ENCODE results near the gene ITPKA.
A peak's percentile ranks its signal among the peaks of the same experiment; 100 is the strongest.

Gene ITPKA

DNA sequence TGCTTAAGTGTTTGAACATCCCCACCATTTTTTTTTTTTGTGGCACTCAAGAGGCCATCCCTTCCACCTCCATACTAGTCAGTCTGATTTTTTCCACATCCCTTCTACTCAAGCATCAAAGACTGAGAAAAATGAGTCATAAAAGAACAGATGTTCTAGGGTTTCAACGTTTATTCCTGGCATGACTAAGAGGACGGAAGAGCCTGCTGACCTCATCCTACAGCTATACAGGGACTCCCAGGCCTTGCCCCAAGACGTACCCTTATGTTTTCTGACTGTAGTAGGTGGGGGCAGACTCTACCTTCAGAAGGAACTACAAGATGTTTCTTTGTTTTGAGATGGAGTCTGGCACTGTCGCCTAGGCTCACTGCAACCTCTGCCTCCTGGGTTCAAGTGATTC lies 3.3 kb upstream of the ITPKA start:
- Histone ChIP-seq H3K36me3 (ENCODE audit: insufficient read depth, low read length) (no peaks in the 10 kb centered on the region), H3K4me1 (ENCODE audit: control insufficient read depth, insufficient read depth, low read length, unreplicated experiment) (peaks cover 15% of the 10 kb centered on the region), H3K4me3 (ENCODE audit: low read depth, low read length) (no peak overlapping the region), H2AFZ (ENCODE audit: low read length, unreplicated experiment) (no peak overlapping the region), H3K27ac (ENCODE audit: low read depth, low read length) (peak overlapping the region; percentile 22; the same call in 1 of the 2 replicates), H3K79me2 (ENCODE audit: control insufficient read depth, insufficient read depth, low read length, unreplicated experiment) (no peaks in the 10 kb centered on the region), H3K27me3 (ENCODE audit: insufficient read depth, low read length) (peaks cover 15% of the 10 kb centered on the region)

DNA sequence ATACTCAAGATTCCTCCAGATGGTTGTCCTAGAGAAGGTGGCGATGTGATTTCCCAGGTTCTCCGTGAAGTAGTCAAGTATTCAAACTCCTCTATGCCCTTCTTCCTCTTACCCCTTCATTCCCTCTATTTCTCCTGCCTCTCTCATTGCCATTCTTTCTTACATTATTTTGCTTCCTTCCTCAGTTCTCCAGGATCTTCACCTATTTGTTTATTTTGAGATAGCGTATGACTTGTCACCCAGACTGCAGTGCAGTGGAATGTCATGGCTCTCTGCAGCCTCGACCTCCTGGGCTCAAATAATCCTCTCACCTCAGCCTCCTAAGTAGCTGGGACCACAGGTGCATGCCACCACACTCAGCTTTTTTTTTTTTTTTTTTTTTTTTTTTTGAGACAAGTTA lies 1.8 kb upstream of the ITPKA start:
- H2AFZ ChIP-seq (ENCODE audit: low read length, unreplicated experiment): no peak overlapping the region
- H3K79me2 ChIP-seq (ENCODE audit: control insufficient read depth, insufficient read depth, low read length, unreplicated experiment): no peaks in the 10 kb centered on the region
- peaks cover 16% of the 10 kb centered on the region for H3K27me3 ChIP-seq (ENCODE audit: insufficient read depth, low read length)
- H3K4me3 ChIP-seq (ENCODE audit: low read depth, low read length): no peak overlapping the region
- no peaks in the 10 kb centered on the region for H3K36me3 ChIP-seq (ENCODE audit: insufficient read depth, low read length)
- peaks cover 15% of the 10 kb centered on the region for H3K4me1 ChIP-seq (ENCODE audit: control insufficient read depth, insufficient read depth, low read length, unreplicated experiment)
- no peak overlapping the region for H3K27ac ChIP-seq (ENCODE audit: low read depth, low read length)

DNA sequence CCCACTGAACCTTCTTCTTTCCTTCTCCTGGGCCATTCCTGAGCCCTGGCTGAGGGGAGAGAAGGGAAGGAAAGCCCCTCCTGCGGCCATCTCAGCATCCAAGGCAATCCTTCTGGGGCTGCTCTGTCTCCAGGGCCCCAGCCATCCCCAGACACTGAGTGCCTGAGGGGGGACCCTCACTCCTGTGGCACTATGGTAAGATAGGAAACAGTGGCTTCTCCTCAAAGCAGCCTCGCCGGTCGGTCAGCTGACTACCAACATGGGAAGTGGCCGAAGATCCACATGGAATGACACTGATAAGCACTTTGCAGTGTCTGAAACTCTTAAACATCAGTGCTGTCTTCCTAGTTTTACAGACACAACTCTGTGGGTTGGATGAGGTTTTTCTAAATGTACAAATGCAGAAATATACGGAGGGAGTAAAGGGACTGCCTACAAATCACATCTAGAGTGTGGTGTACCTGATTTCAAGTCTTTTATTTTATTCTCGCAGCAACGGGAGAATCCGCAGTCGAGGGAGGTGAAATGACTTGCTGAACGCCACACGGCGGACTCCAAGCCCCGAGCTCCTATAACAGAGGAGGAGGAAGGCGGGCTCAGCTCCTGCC lies 973 bp upstream of the ITPKA start:
- Histone ChIP-seq H3K4me3 (ENCODE audit: low read depth, low read length) (peak overlapping the region; percentile 82), H3K79me2 (ENCODE audit: control insufficient read depth, insufficient read depth, low read length, unreplicated experiment) (no peaks in the 10 kb centered on the region), H2AFZ (ENCODE audit: low read length, unreplicated experiment) (peak overlapping the region; percentile 70), H3K27me3 (ENCODE audit: insufficient read depth, low read length) (peaks cover 16% of the 10 kb centered on the region), H3K4me1 (ENCODE audit: control insufficient read depth, insufficient read depth, low read length, unreplicated experiment) (peaks cover 15% of the 10 kb centered on the region), H3K36me3 (ENCODE audit: insufficient read depth, low read length) (no peaks in the 10 kb centered on the region), H3K27ac (ENCODE audit: low read depth, low read length) (peak overlapping the region; percentile 63)

DNA sequence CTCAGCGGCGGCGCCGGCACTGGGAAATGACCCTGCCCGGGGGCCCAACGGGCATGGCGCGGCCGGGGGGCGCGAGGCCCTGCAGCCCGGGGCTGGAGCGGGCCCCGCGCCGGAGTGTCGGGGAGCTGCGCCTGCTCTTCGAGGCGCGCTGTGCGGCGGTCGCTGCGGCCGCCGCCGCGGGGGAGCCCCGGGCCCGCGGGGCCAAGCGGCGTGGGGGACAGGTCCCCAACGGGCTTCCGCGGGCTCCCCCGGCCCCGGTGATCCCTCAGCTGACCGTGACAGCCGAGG lies 172 bp downstream of the ITPKA start:
- H3K27me3 ChIP-seq (ENCODE audit: insufficient read depth, low read length): peaks cover 16% of the 10 kb centered on the region
- H3K4me1 ChIP-seq (ENCODE audit: control insufficient read depth, insufficient read depth, low read length, unreplicated experiment): peaks cover 15% of the 10 kb centered on the region
- no peak overlapping the region for H3K27ac ChIP-seq (ENCODE audit: low read depth, low read length)
- no peak overlapping the region for H2AFZ ChIP-seq (ENCODE audit: low read length, unreplicated experiment)
- no peaks in the 10 kb centered on the region for H3K79me2 ChIP-seq (ENCODE audit: control insufficient read depth, insufficient read depth, low read length, unreplicated experiment)
- H3K4me3 ChIP-seq (ENCODE audit: low read depth, low read length): peak overlapping the region; percentile 82
- H3K36me3 ChIP-seq (ENCODE audit: insufficient read depth, low read length): no peaks in the 10 kb centered on the region

DNA sequence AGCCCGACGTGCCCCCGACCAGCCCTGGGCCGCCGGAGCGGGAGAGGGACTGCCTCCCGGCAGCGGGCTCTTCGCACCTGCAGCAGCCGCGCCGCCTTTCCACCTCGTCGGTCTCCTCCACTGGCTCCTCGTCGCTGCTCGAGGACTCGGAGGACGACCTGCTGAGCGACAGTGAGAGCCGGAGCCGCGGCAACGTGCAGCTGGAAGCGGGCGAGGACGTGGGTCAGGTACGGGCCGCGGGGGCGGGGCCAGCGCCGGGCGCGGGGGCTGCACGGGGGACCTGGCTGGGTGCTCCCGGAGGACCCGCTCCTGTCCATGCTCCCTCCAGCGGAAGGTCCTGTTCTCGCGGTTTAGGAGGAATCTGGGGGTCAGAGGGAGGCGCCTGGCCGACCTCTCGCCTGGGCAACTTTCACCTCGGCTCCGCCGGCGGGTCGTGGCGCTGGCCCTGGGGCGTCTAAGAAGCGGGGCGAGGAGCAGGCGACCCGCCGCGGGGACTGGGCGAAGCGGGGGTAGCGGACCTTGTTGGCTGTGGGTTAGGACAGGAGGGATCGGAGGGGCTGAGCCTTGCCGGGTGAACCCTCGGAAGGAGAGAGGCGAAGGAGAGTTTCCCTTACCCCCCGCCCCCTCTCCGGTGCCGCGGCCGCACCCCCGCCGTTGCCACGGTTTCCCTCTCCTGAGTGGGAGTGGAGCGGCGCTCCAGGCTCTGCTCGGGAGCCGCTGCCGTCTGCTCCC lies 682 bp downstream of the ITPKA start:
- H3K4me3 ChIP-seq (ENCODE audit: low read depth, low read length): peak overlapping the region; percentile 82
- no peaks in the 10 kb centered on the region for H3K36me3 ChIP-seq (ENCODE audit: insufficient read depth, low read length)
- no peak overlapping the region for H3K27ac ChIP-seq (ENCODE audit: low read depth, low read length)
- H3K4me1 ChIP-seq (ENCODE audit: control insufficient read depth, insufficient read depth, low read length, unreplicated experiment): peaks cover 15% of the 10 kb centered on the region
- H2AFZ ChIP-seq (ENCODE audit: low read length, unreplicated experiment): no peak overlapping the region
- peaks cover 16% of the 10 kb centered on the region for H3K27me3 ChIP-seq (ENCODE audit: insufficient read depth, low read length)
- no peaks in the 10 kb centered on the region for H3K79me2 ChIP-seq (ENCODE audit: control insufficient read depth, insufficient read depth, low read length, unreplicated experiment)

DNA sequence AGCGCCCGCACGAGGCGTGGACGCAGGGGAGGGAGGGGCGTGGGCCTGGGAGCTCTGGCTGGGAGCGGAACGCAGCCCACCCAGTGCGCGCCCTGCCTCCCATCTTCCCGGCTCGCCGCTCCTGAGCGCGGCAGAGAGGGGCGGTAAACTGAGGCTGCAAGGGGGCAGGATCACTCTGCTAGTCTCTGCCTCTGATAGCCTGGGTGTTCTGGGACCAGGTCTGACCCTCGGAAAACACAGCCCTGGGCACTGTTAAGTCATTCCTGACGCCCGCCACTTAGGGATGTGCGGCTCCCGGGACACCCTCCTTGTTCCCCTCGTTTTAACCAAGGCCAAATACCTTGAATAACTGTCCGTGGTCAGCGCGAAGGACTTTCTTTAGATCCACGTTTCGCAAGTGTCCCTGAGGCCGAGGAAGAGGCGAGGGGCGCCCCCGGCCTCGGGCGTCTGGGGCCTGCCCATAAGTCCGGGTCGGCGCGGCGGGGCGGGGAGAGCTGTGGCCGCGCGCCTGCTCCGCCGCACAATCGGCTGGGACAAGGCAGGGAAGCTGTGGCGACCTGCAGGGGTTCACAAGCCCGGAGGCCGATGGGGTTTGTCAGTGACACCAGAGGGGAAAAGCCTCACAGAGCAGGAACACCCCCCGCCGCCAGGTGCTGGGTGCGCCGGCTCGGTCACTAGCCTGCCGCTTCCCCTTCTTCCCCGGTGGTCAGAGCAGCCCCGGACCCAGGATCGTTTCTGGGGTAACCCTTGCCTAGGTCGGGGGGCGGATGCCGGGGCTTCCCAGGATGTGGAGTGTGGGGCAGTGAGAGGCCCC lies 1.5 kb downstream of the ITPKA start:
- Histone ChIP-seq H2AFZ (ENCODE audit: low read length, unreplicated experiment) (no peak overlapping the region), H3K4me3 (ENCODE audit: low read depth, low read length) (peak overlapping the region; percentile 82), H3K4me1 (ENCODE audit: control insufficient read depth, insufficient read depth, low read length, unreplicated experiment) (peaks cover 15% of the 10 kb centered on the region), H3K27ac (ENCODE audit: low read depth, low read length) (no peak overlapping the region), H3K79me2 (ENCODE audit: control insufficient read depth, insufficient read depth, low read length, unreplicated experiment) (no peaks in the 10 kb centered on the region), H3K36me3 (ENCODE audit: insufficient read depth, low read length) (no peaks in the 10 kb centered on the region), H3K27me3 (ENCODE audit: insufficient read depth, low read length) (peaks cover 16% of the 10 kb centered on the region)

DNA sequence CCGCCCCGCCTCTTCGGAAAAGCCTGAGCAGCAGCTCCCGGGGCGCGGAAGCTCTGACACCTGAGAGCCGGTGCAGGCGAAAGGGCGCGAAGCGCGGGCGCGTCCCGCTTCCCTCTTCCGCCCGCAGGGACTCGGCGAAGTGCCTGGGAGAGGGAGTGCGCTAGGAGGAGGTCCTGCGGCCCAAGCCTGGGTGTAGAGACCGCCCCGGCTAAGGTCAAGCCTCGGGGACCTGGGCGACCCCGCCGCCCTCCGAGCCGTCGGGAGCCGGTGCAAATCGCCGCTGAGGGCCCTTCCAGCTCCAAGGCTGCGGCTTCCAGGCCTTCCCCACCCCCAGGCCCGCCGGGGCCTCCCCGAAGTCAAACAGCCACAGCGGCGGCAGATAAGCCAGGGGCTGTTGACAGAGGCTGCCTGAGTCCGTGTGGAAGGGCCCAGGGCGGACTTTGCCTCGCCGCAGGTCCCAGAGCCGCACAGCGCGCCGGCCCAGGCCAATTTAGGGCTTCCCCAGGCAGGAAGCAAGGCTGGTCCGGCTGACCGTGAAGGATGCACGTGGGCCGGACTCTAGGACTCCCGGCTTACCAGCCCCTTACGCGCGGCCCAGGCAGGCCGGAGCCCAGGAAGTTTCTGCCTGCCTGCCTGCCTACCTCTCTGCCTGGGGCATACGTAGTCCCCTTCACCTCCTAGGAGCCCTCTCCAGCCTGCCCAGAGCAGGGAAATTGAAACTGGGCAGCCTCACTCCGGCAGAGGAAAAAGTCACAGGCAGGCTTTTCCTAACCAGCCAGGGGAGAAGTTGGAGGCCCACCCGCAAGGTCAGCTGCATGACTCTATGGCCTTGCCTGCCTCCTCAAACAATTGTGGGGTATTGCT lies 2.3 kb downstream of the ITPKA start:
- Histone ChIP-seq H3K4me3 (ENCODE audit: low read depth, low read length) (no peak overlapping the region), H3K79me2 (ENCODE audit: control insufficient read depth, insufficient read depth, low read length, unreplicated experiment) (no peaks in the 10 kb centered on the region), H2AFZ (ENCODE audit: low read length, unreplicated experiment) (no peak overlapping the region), H3K36me3 (ENCODE audit: insufficient read depth, low read length) (no peaks in the 10 kb centered on the region), H3K27me3 (ENCODE audit: insufficient read depth, low read length) (peaks cover 17% of the 10 kb centered on the region), H3K4me1 (ENCODE audit: control insufficient read depth, insufficient read depth, low read length, unreplicated experiment) (peaks cover 9% of the 10 kb centered on the region), H3K27ac (ENCODE audit: low read depth, low read length) (no peak overlapping the region)

DNA sequence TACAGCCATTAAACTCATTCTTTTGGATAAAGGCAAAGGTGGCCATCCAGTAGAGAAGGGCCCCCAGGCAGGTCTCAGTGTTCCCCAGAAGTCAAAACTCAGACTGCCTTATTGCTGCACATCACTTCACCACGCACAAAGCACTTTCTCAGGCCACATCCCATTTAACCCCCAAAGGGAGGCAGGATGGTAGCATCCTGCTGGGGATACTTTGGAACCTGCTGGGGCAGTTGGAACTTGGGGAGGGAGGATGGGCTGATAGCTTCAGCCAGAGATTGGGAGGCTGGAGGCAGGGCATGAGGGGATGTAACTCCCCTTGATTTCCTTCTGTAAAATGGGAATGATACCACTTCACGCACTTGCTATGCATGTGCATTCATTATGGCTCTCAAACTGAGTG lies 5.0 kb downstream of the ITPKA start:
- Histone ChIP-seq H3K4me1 (ENCODE audit: control insufficient read depth, insufficient read depth, low read length, unreplicated experiment) (peaks cover 6% of the 10 kb centered on the region), H3K27ac (ENCODE audit: low read depth, low read length) (no peak overlapping the region), H3K4me3 (ENCODE audit: low read depth, low read length) (no peak overlapping the region), H3K36me3 (ENCODE audit: insufficient read depth, low read length) (no peaks in the 10 kb centered on the region), H2AFZ (ENCODE audit: low read length, unreplicated experiment) (no peak overlapping the region), H3K27me3 (ENCODE audit: insufficient read depth, low read length) (peaks cover 43% of the 10 kb centered on the region), H3K79me2 (ENCODE audit: control insufficient read depth, insufficient read depth, low read length, unreplicated experiment) (no peaks in the 10 kb centered on the region)

DNA sequence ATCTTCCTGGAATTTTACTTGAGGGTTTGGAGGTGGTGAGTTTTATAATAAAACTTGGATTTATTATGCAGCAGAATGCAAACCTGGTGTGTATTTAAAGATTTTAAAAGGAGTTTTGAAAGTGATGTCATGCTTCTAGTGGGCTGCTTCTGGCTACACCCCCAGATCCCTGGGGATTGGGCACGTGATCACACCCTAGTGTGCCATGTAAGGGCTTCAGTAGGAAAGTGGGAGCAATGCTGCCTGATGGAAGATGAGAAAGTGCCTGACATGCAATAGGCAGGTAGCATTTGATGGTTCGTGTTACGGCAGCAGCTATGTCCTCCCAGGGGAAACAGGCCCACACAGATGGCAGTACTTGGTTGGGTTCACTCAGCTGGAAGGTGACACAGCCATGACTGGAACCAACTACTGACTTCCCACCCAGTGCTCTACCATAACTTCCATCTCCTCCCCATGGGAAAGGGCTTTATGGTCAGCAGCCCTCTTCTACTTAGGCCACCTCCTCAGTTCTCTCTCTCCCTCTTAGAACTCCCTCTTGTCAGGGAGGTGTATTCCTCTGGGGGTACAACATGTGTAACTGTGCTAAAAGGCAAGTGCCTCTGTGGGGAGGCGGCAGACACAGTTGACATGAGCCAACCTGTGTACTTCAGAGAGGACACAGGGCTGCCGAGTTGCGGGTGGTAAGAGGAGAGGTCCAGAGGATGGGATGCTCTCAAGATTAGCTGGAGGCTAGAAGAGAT lies 5.6 kb downstream of the ITPKA start:
- Histone ChIP-seq H3K36me3 (ENCODE audit: insufficient read depth, low read length) (no peaks in the 10 kb centered on the region), H3K27me3 (ENCODE audit: insufficient read depth, low read length) (peaks cover 40% of the 10 kb centered on the region), H3K27ac (ENCODE audit: low read depth, low read length) (no peak overlapping the region), H3K4me3 (ENCODE audit: low read depth, low read length) (no peak overlapping the region), H3K4me1 (ENCODE audit: control insufficient read depth, insufficient read depth, low read length, unreplicated experiment) (peaks cover 6% of the 10 kb centered on the region), H3K79me2 (ENCODE audit: control insufficient read depth, insufficient read depth, low read length, unreplicated experiment) (no peaks in the 10 kb centered on the region), H2AFZ (ENCODE audit: low read length, unreplicated experiment) (no peak overlapping the region)
